Activated CD4-positive, alpha-beta T cell treated with anti-CD3 and anti-CD28 coated beads for 4 hours (primary cell): ENCODE measurements around the gene ANKRD2.
A peak's percentile ranks its signal among the peaks of the same experiment; 100 is the strongest.
"Not testable (repeated sequence)": the region's sequence is repeated elsewhere in the genome, so short reads cannot be mapped to it uniquely, and the experiment has no call there.

Source experiments
- DNase-seq, 2 donors: peaks; one replicate each; pipeline ENCODE4 v3.0.0-alpha.2; 2020

Gene ANKRD2

GRCh38 chr10:97547271-97547600 lies 25.3 kb upstream of the ANKRD2 start:
- no peak for DNase-seq

- no peak for DNase-seq
Measured at GRCh38 chr10:97547962-97548361, 24.6 kb upstream of the ANKRD2 start.

- DNase-seq = no peak
Measured at GRCh38 chr10:97548828-97549455, 23.6 kb upstream of the ANKRD2 start.

- no peak for DNase-seq
Measured at GRCh38 chr10:97549587-97550322, 22.8 kb upstream of the ANKRD2 start.

GRCh38 chr10:97550336-97551149 lies 22.0 kb upstream of the ANKRD2 start:
- DNase-seq = no peak

- no peak for DNase-seq
Measured at GRCh38 chr10:97551271-97551670, 21.3 kb upstream of the ANKRD2 start.

- peak; percentile 60 to 61 for DNase-seq
Measured at GRCh38 chr10:97553575-97554031, 19.0 kb upstream of the ANKRD2 start.

GRCh38 chr10:97554336-97554735 lies 18.2 kb upstream of the ANKRD2 start:
- not testable (repeated sequence) for DNase-seq

- not testable (repeated sequence) for DNase-seq
Measured at GRCh38 chr10:97555541-97555940, 17.0 kb upstream of the ANKRD2 start.

GRCh38 chr10:97560731-97561381 lies 11.7 kb upstream of the ANKRD2 start:
- DNase-seq = not testable (repeated sequence)

GRCh38 chr10:97561386-97562077 lies 11.0 kb upstream of the ANKRD2 start:
- not testable (repeated sequence) for DNase-seq

GRCh38 chr10:97562329-97562728 lies 10.2 kb upstream of the ANKRD2 start:
- DNase-seq = not testable (repeated sequence)

- no peak for DNase-seq
Measured at GRCh38 chr10:97563337-97563736, 9.2 kb upstream of the ANKRD2 start.

- DNase-seq = no peak
Measured at GRCh38 chr10:97564776-97565175, 7.8 kb upstream of the ANKRD2 start.

GRCh38 chr10:97566336-97566996 lies 6.1 kb upstream of the ANKRD2 start:
- no peak for DNase-seq

- DNase-seq = no peak
Measured at GRCh38 chr10:97567891-97568290, 4.7 kb upstream of the ANKRD2 start.

- no peak for DNase-seq
Measured at GRCh38 chr10:97570146-97570788, 2.3 kb upstream of the ANKRD2 start.

GRCh38 chr10:97570789-97571471 lies 1.6 kb upstream of the ANKRD2 start:
- DNase-seq = no peak

GRCh38 chr10:97571622-97572021 lies 957 bp upstream of the ANKRD2 start:
- no peak for DNase-seq

- no peak for DNase-seq
Measured at GRCh38 chr10:97573021-97573420, 442 bp downstream of the ANKRD2 start.

GRCh38 chr10:97573672-97574071 lies 1.1 kb downstream of the ANKRD2 start:
- DNase-seq = no peak
